Activated CD4-positive, alpha-beta T cell treated with anti-CD3 and anti-CD28 coated beads, Interleukin-2, amount 10 ng/mL, durations not matched to agents 7 days and 5 days (primary cell): ENCODE data around the gene ANK2. TPM values are rescaled to one million over a fixed set of nuclear protein-coding genes. Genes with fewer than 3 reads are reported as not detected.

Source experiments
- CTCF ChIA-PET: fragments of 350-600 bp; sonication (Branson Sonifier 250); formaldehyde crosslinking; loops from one replicate; lab custom pipeline; 2021; ENCODE audit warnings: antibody characterized with exemption; lab: Charles Lee
- POLR2A ChIA-PET: fragments of 350-600 bp; sonication (Branson Sonifier 250); formaldehyde crosslinking; loops from one replicate; lab custom pipeline; 2021; ENCODE audit warnings: antibody characterized with exemption; lab: Charles Lee
- DNase-seq: peaks from one replicate; pipeline ENCODE4 v3.0.0-alpha.2; 2020
- H3K27ac Mint-ChIP-seq: one replicate; pipeline ENCODE4 v1.8.0; 2021; ENCODE audit warnings: mild to moderate bottlenecking, moderate library complexity, mixed read lengths
- H3K27me3 Mint-ChIP-seq: one replicate; pipeline ENCODE4 v1.8.0; 2021; ENCODE audit warnings: mixed read lengths
- H3K36me3 Mint-ChIP-seq: one replicate; pipeline ENCODE4 v1.8.0; 2021; ENCODE audit warnings: low read depth, mixed read lengths
- H3K4me1 Mint-ChIP-seq: one replicate; pipeline ENCODE4 v1.8.0; 2021; ENCODE audit warnings: mixed read lengths
- H3K4me3 Mint-ChIP-seq: one replicate; pipeline ENCODE4 v1.8.0; 2021; ENCODE audit warnings: mild to moderate bottlenecking, moderate library complexity, mixed read lengths
- H3K9me3 Mint-ChIP-seq: one replicate; pipeline ENCODE4 v1.8.0; 2021; ENCODE audit warnings: mixed read lengths
- total RNA-seq, 2 experiments: library from RNA; stranded (reverse); gene quantifications; one replicate each; pipeline ENCODE4 v1.2.3, GENCODE V29; 2021

Gene ANK2
- total RNA-seq, 2 experiments from 2014 or later, result 0.42 to 0.67 TPM

DNA sequence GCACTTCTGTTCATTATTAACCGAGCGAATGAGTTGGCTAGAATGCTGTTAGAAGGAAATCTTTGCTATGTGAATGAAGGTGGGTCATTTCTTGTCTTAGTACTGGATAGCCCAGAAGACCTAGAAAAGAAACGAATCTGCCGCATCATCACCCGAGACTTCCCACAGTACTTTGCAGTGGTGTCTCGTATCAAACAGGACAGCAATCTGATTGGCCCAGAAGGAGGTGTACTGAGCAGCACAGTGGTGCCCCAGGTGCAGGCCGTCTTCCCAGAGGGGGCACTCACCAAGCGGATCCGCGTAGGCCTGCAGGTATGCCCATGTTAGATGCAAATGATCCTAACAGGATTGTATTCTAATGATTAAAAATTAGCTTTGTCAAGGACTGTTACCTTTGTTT, 286.3 kb downstream of the ANK2 start:
- no peaks in the 10 kb centered on the region for H3K9me3 Mint-ChIP-seq
- no peaks in the 10 kb centered on the region for H3K36me3 Mint-ChIP-seq
- no peak for DNase-seq
- no peak overlapping the region for H3K27ac Mint-ChIP-seq
- no peaks in the 10 kb centered on the region for H3K27me3 Mint-ChIP-seq
- CTCF ChIA-PET, result interaction anchor here (1.1 kb wide), 1 partner anchor 12 kb away, joined by 4 read pairs; no protein-coding TSS in a partner anchor
- H3K4me3 Mint-ChIP-seq, result no peak overlapping the region
- POLR2A ChIA-PET, result no interaction called here
- no peaks in the 10 kb centered on the region for H3K4me1 Mint-ChIP-seq

DNA sequence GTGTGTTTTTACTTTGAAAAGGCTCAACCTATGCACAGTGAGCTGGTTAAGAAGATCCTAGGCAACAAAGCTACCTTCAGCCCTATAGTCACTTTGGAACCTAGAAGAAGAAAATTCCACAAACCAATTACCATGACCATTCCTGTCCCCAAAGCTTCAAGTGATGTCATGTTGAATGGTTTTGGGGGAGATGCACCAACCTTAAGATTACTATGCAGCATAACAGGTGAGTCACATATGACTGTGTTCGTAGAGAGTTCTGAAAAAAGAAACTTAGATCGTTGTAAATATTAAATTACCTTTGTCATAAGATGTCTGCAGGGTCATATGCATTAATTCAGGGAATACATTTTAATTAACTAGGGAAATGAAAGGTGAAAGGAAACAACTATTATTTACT, 287.1 kb downstream of the ANK2 start:
- H3K27me3 Mint-ChIP-seq, result no peaks in the 10 kb centered on the region
- POLR2A ChIA-PET, result no interaction called here
- DNase-seq, result no peak

DNA sequence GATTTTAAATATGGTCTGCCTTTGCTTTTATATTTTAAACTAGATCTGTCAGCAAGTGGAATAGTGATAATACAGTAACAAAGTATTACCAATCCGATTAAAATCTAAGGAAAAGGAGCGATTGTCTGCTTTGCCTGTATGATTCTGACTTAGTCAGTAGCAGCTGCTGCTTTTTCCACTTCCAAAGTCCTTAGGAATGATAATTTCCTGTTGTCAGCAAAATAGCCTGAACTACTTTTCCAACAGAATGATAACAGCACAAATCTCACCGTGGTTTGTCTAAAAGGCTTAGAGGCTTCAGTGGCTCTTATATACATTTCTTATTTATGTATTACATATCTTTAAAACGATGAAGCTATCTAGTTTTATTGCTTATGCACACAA, 290.0 kb downstream of the ANK2 start:
- CTCF ChIA-PET, result interaction anchor here (0.6 kb wide), 1 partner anchor 1028 kb away, joined by 5 read pairs; no protein-coding TSS in a partner anchor
- no peak overlapping the region for H3K27ac Mint-ChIP-seq
- no peaks in the 10 kb centered on the region for H3K36me3 Mint-ChIP-seq
- no peak for DNase-seq
- no peaks in the 10 kb centered on the region for H3K4me1 Mint-ChIP-seq
- POLR2A ChIA-PET, result no interaction called here
- H3K27me3 Mint-ChIP-seq, result no peaks in the 10 kb centered on the region
- H3K4me3 Mint-ChIP-seq, result no peak overlapping the region
- H3K9me3 Mint-ChIP-seq, result no peaks in the 10 kb centered on the region

More for the DNA sequence above, 287.1 kb downstream of the ANK2 start:
- Mint-ChIP-seq H3K36me3 (no peaks in the 10 kb centered on the region), H3K4me1 (no peaks in the 10 kb centered on the region), H3K27ac (no peak overlapping the region), H3K4me3 (no peak overlapping the region), H3K9me3 (no peaks in the 10 kb centered on the region)
- CTCF ChIA-PET, result interaction anchor here (0.9 to 1.1 kb wide), 2 partner anchors 11 to 37 kb away, joined by 3 to 4 read pairs; no protein-coding TSS in a partner anchor

DNA sequence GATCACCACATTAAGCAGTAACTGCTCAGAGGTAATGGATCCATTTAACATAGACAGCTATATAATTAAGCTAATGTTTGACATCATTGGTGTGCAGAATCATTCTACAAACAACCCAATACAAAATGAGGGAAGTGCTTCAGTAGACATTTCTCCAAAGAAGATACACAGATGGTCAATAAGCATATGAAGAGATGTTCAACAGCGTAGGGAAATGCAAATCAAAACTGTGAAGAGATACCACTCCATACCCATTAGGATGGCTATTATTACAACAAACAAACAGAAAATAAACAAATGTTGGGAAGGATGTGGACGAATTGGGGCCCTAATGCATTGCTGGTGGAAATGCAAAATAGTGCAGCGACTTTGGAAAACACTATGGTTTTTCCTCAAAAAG, 294.6 kb downstream of the ANK2 start:
- CTCF ChIA-PET, result no interaction called here
- peaks cover 8% of the 10 kb centered on the region for H3K27me3 Mint-ChIP-seq
- POLR2A ChIA-PET, result no interaction called here
- H3K36me3 Mint-ChIP-seq, result no peaks in the 10 kb centered on the region
- H3K4me3 Mint-ChIP-seq, result no peak overlapping the region
- H3K27ac Mint-ChIP-seq, result no peak overlapping the region
- no peak for DNase-seq
- no peaks in the 10 kb centered on the region for H3K9me3 Mint-ChIP-seq
- H3K4me1 Mint-ChIP-seq, result no peaks in the 10 kb centered on the region

DNA sequence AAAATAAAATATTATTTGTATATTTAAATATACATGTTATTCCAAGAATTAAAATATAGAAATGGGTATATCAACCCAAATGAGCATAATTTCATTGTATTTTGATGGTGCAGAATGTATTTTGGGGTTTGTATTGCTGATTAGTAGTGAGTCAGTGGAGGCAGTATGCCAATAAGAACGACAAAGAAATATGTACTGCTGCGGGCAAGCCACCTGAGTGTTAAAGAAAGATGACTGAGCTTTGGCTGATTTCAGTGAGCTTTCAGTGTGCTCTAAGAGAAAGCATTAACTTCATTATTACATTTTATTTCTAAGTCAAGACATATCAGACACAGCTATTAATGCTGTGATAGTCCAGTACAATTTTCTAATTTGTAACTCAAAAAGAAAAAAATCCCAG, 297.8 kb downstream of the ANK2 start:
- Mint-ChIP-seq H3K36me3 (no peaks in the 10 kb centered on the region), H3K4me1 (peaks cover 11% of the 10 kb centered on the region), H3K4me3 (no peak overlapping the region), H3K9me3 (no peaks in the 10 kb centered on the region), H3K27ac (no peak overlapping the region), H3K27me3 (peaks cover 10% of the 10 kb centered on the region)
- no peak for DNase-seq
- ChIA-PET CTCF (interaction anchor here (1.2 kb wide), 1 partner anchor 11 kb away, joined by 4 read pairs; no protein-coding TSS in a partner anchor), POLR2A (no interaction called here)

DNA sequence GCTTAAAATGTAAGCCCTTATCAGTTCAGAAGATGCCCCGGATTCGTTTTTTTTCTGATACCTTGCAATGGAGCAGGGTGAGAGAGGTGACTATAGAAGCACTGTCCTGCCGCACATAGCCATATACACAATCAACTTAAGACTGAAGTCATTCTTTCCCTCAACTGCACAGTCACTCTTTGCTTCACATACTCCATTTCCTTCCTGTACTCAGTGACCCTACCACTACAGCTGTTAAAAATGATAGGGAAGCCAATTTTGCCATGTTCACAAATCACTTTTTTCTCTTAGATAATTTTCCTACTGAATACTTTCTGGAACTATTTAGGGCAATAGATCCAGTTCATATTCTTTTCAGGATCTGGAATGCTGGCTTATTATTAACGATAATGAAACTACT, 300.0 kb downstream of the ANK2 start:
- peaks cover 14% of the 10 kb centered on the region for H3K27me3 Mint-ChIP-seq
- no peak for DNase-seq
- no peaks in the 10 kb centered on the region for H3K9me3 Mint-ChIP-seq
- H3K4me3 Mint-ChIP-seq, result no peak overlapping the region
- POLR2A ChIA-PET, result no interaction called here
- peaks cover 20% of the 10 kb centered on the region for H3K4me1 Mint-ChIP-seq
- H3K36me3 Mint-ChIP-seq, result no peaks in the 10 kb centered on the region
- no peak overlapping the region for H3K27ac Mint-ChIP-seq
- CTCF ChIA-PET, result no interaction called here

DNA sequence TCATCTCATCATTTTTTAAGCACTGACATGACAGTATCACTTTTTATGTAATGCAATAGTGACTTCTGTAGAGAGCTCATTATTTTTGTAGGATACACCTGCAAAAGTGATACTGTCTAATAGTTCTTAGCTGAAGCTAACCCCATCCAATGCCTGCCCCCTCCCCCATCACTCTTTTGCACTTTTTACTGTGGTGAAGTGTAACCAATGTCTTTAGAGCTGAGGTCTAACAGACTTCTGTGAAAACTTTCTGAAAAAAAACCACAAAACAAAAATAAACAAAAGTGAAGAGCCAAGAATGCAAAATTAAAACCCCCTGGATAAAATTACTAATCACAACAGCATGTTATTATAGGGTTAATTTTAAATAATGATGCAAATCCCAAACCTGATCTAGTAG, 301.1 kb downstream of the ANK2 start:
- Mint-ChIP-seq H3K27me3 (peaks cover 12% of the 10 kb centered on the region), H3K4me1 (peaks cover 32% of the 10 kb centered on the region), H3K36me3 (no peaks in the 10 kb centered on the region), H3K9me3 (no peaks in the 10 kb centered on the region), H3K27ac (no peak overlapping the region), H3K4me3 (no peak overlapping the region)
- CTCF ChIA-PET, result no interaction called here
- no peak for DNase-seq
- POLR2A ChIA-PET, result no interaction called here

DNA sequence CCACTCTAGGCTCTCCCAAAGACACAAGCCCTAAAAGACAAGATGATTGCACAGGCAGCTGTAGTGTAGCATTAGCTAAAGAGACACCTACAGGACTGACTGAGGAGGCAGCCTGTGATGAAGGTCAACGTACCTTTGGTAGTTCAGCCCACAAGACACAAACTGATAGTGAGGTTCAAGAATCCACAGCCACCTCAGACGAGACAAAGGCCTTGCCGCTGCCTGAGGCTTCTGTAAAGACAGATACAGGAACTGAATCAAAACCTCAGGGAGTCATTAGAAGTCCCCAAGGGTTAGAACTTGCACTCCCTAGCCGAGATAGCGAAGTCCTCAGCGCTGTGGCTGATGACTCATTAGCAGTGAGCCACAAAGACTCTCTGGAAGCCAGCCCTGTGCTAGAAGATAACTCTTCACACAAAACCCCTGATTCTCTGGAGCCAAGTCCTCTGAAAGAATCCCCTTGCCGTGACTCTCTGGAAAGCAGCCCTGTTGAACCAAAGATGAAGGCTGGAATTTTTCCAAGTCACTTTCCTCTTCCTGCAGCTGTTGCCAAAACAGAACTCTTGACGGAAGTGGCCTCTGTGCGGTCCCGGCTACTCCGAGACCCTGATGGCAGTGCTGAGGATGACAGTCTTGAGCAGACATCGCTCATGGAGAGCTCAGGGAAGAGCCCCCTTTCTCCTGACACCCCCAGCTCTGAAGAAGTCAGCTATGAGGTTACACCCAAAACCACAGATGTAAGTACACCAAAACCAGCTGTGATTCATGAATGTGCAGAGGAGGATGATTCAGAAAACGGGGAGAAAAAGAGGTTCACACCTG, 306.3 kb downstream of the ANK2 start:
- H3K4me1 Mint-ChIP-seq, result peaks cover 35% of the 10 kb centered on the region
- peak overlapping the region; percentile 69 for H3K27ac Mint-ChIP-seq
- peaks cover 30% of the 10 kb centered on the region for H3K9me3 Mint-ChIP-seq
- ChIA-PET POLR2A (no interaction called here), CTCF (interaction anchor here (1.8 kb wide), 1 partner anchor 16 kb away, joined by 6 read pairs; no protein-coding TSS in a partner anchor)
- DNase-seq, result peak; percentile 75
- H3K27me3 Mint-ChIP-seq, result peaks cover 22% of the 10 kb centered on the region
- peak overlapping the region; percentile 17 for H3K4me3 Mint-ChIP-seq
- H3K36me3 Mint-ChIP-seq, result peaks cover 8% of the 10 kb centered on the region

DNA sequence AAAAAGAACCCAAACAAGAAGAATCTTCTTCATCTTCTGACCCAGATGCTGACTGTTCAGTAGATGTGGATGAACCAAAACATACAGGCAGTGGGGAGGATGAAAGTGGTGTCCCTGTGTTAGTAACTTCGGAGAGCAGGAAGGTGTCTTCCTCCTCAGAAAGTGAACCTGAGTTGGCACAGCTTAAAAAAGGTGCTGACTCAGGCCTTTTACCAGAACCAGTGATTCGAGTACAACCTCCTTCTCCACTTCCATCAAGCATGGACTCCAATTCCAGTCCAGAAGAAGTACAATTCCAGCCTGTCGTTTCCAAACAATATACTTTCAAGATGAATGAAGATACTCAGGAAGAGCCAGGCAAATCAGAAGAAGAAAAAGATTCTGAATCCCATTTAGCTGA, 307.0 kb downstream of the ANK2 start:
- Mint-ChIP-seq H3K36me3 (peaks cover 8% of the 10 kb centered on the region), H3K27me3 (peaks cover 22% of the 10 kb centered on the region), H3K27ac (no peak overlapping the region), H3K4me3 (no peak overlapping the region), H3K9me3 (peaks cover 30% of the 10 kb centered on the region), H3K4me1 (peaks cover 34% of the 10 kb centered on the region)
- POLR2A ChIA-PET, result no interaction called here
- CTCF ChIA-PET, result interaction anchor here (1.8 kb wide), 1 partner anchor 15 kb away, joined by 6 read pairs; no protein-coding TSS in a partner anchor
- DNase-seq, result no peak

DNA sequence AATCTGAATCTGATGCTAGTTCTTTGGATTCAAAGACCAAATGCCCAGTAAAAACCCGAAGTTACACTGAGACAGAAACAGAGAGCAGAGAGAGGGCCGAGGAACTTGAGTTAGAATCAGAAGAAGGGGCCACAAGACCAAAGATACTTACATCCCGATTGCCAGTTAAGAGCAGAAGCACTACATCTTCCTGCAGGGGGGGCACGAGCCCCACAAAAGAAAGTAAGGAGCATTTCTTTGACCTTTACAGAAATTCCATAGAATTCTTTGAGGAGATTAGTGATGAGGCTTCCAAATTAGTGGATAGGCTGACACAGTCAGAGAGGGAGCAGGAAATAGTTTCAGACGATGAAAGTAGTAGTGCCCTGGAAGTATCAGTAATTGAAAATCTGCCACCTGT, 309.3 kb downstream of the ANK2 start:
- ChIA-PET CTCF (no interaction called here), POLR2A (no interaction called here)
- Mint-ChIP-seq H3K27me3 (peaks cover 18% of the 10 kb centered on the region), H3K9me3 (peaks cover 30% of the 10 kb centered on the region), H3K36me3 (peaks cover 8% of the 10 kb centered on the region), H3K4me3 (no peak overlapping the region), H3K4me1 (peaks cover 28% of the 10 kb centered on the region), H3K27ac (no peak overlapping the region)
- DNase-seq, result no peak

DNA sequence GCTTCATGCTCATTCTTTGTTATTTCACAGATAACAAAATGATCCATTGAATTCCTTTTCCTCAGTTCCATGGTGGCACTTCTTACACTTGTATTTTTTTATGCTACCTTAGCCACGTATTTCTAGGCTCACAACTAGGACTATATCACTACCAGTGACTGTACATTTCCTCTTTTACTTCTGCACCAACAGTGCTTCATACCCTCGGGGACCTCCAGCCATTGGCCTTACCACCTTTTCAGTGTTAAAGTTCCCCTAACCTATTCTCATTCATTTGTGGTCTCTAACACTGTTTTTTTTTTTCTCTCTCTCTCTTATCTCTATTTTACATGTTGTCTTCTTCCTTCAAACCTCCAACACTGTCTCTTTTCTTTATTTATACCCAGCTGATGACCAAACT, 315.9 kb downstream of the ANK2 start:
- no peak for DNase-seq
- Mint-ChIP-seq H3K4me3 (no peak overlapping the region), H3K27ac (no peak overlapping the region), H3K9me3 (peaks cover under 1% of the 10 kb centered on the region), H3K27me3 (peaks cover 2% of the 10 kb centered on the region), H3K36me3 (no peaks in the 10 kb centered on the region), H3K4me1 (no peaks in the 10 kb centered on the region)
- ChIA-PET POLR2A (no interaction called here), CTCF (no interaction called here)

DNA sequence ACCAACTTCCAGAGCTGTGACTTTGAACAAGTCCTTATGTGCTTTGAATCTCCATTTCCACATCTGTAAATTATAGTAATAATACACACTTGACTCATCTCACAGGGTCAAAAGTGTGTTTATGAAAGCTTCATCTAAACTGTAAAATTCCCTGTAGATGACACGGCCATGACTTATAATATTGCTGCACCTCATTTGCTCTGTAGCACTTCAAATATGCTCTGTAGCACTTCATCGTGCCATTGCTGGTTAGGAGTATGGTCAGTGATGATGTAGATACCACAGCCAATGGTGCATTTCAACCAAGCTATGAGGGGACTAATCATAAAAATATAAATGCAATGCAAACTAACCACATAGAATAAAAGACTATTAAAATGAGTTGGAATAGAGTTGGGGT, 318.6 kb downstream of the ANK2 start:
- Mint-ChIP-seq H3K9me3 (no peaks in the 10 kb centered on the region), H3K4me1 (no peaks in the 10 kb centered on the region), H3K36me3 (no peaks in the 10 kb centered on the region), H3K4me3 (no peak overlapping the region), H3K27ac (no peak overlapping the region), H3K27me3 (peaks cover 2% of the 10 kb centered on the region)
- CTCF ChIA-PET, result no interaction called here
- DNase-seq, result no peak
- POLR2A ChIA-PET, result no interaction called here

DNA sequence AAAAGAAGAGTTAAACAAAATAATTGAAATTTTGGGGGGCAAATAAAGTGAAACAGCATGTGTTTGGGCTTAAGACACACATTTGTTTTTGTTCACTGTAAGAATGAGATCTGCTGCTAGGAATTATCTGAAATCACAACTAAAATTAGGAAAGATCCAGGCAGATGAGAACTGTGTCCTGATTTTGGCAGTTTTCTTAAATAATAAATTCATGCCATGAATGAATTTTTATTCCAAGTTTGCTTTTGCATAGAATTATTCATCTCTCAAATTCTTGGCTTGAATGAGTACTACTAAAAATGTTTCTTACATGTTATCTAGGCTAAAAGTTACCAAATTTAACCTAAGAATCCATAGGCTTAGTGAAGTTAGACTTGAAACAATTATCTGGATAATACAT, 321.7 kb downstream of the ANK2 start:
- CTCF ChIA-PET, result interaction anchor here (1.8 kb wide), 1 partner anchor 15 kb away, joined by 6 read pairs; no protein-coding TSS in a partner anchor
- Mint-ChIP-seq H3K27ac (no peak overlapping the region), H3K27me3 (no peaks in the 10 kb centered on the region), H3K9me3 (no peaks in the 10 kb centered on the region), H3K4me1 (no peaks in the 10 kb centered on the region), H3K4me3 (no peak overlapping the region), H3K36me3 (no peaks in the 10 kb centered on the region)
- no peak for DNase-seq
- POLR2A ChIA-PET, result no interaction called here
